ENCODE data around the gene PAPSS2.
"Not testable (repeated sequence)": the region's sequence is repeated elsewhere in the genome, so short reads cannot be mapped to it uniquely, and the experiment has no call there.

PAPSS2 gene

GRCh38 chr10:87659571-87660483, at the start of gene PAPSS2:
PAPSS2 (plus strand) TSS chr10:87659878; CDS start chr10:87659982, 104 bp downstream.
- DNase-seq: peak in 1 of 2 donors; percentile 35

- DNase-seq: not testable (repeated sequence)
Observed at GRCh38 chr10:87611341-87611740, 48.3 kb upstream of the PAPSS2 start.

- no peak for DNase-seq
Observed at GRCh38 chr10:87612115-87612514, 47.6 kb upstream of the PAPSS2 start.

- no peak for DNase-seq
Observed at GRCh38 chr10:87613751-87614150, 45.9 kb upstream of the PAPSS2 start.

DNA sequence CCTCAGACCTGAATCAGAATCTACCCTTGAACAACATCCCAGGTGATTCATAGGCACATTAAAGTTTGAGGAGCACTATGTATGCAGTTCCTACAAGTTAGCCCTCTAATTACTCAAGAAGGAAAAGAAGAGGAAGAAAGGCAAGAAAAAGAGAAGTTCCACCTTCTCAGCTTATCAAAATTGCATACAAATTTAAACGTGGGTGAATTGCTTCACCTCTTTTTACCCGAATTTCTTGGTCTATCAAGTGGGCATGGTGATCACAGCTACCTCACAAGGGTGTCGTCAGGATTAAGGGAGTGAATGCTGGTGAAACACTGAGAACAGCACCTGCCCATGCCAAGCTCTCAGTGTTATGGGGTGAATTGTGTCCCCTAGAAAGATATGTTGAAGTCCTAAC, 43.8 kb upstream of the PAPSS2 start:
- DNase-seq: no peak

DNA sequence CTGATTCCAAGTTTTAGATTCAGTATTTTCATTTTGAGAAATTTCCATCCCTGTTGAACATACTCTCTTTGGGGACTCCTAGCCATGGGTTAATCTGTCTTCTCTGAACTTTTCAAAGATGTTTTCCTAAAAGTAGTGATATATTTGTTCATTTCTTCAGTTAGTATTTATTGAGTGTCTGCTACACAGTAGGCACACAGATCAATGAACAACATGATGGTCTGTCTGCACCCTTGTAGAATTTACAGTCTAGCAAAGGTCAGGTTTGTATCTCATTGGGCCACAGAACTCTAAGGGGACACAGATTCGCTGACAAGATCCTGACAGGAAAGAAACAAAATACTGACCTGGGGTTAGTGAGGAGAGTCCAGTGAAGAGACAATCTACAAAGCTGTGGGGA, 42.2 kb upstream of the PAPSS2 start:
- DNase-seq: no peak

GRCh38 chr10:87618566-87619423, 40.9 kb upstream of the PAPSS2 start:
- DNase-seq: no peak

DNA sequence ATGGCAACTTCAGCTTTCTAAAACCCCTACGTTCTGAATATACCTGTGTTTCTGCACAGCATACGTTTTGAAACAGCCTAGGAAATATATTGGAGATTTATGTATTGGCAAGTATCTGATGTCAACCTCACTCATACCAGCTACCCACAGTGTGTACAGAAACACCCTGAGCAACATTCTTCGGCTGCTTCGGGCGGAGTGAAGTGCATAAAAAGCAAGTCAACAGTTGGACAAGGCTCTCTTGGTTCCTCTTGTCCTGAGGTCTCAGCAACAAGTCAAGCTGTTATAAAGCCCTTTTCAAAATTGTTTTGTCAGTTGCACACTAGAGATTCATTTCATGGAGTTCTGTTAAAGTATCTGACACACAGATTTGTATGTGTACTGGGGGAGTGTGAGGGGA, 40.0 kb upstream of the PAPSS2 start:
- DNase-seq: no peak

DNA sequence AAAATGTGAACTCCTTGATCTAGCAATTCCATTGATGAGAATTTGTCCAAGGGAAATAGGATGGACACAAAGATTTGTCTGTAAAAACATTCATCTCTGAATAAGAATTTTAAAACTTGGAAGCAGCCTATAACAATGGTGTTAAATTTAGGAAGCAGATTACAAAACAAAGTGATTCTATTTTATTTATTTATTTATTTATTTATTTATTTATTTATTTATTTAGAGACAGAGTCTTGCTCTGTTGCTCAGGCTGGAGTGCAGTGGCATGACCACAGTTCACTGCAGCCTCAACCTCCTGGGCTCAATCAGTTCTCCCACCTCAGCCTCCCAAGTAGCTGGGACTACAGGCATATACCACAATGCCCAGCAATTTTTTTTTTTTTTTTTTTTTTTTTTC, 38.2 kb upstream of the PAPSS2 start:
- not testable (repeated sequence) for DNase-seq

DNA sequence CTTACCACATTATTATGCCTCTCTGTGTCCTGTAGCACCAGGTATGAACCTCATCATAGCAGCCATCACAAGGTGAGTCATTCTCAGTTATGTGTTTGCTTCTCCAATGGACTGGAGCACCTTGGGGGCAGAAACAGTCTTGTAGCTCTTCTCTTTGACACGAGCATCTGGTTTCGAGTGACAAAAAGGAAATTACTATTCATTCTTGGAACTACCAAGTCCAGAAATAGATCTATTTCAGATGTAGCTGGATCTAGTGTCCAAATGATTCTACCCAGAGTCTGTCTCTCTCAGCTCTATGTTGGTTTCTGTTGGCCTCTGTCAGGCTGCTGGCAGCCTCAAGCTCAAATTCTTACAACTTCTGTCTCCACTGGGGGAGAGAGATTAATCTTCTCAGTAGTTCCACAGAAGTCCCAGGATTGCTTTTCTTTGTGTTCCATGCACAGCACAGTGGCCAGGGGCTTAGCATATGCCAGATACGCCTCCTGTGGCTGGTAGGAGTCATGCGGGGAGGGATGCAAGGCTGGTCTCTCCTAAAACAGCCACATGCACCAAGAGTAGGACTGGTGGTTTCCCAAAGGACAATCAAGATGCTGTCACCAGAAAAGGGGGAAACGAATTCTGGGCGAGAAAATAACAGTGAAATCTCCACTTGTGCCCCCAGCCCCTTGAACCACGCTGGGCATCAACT, 37.2 kb upstream of the PAPSS2 start:
- no peak for DNase-seq

DNA sequence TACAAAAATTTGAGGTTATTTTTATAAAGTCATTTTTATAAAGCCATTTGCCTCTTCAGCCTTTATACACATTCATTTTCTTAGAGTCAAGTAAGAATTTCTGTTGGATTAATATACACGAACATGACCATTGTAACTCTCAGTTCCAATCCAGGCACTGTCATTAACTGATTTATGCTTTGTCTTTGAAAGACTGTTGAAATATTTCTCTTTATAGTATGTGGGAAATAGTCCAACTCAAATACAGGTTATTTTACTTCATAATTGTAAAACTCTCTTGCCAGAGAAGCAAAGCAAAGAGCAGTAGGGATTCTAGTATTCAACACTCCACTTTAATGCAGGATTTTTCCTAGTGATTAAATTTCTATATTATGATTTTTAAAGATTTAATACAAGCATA, 36.5 kb upstream of the PAPSS2 start:
- DNase-seq: no peak

GRCh38 chr10:87625661-87626060, 34.0 kb upstream of the PAPSS2 start:
- no peak for DNase-seq

- DNase-seq: no peak
Observed at GRCh38 chr10:87626422-87626892, 33.2 kb upstream of the PAPSS2 start.

DNA sequence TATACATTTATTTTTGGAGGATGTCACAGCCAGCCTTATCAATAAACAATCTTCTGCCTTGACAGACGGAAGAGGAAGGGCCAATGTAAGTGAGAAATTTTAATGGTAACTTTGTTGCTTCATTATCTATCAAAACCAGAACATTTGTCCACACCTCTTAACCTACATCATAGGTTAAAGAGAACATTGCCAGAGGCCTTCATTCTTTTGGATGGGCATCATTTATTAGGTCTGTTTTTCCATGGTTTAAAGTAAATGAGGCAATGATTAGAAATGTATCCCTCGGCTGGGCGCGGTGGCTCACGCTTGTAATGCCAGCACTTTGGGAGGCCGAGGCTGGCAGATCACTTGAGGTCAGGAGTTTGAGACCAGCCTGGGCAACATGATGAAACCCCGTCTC, 29.5 kb upstream of the PAPSS2 start:
- no peak for DNase-seq

- DNase-seq: no peak
Observed at GRCh38 chr10:87632454-87632853, 27.2 kb upstream of the PAPSS2 start.

GRCh38 chr10:87634311-87634710, 25.4 kb upstream of the PAPSS2 start:
- DNase-seq: no peak

DNA sequence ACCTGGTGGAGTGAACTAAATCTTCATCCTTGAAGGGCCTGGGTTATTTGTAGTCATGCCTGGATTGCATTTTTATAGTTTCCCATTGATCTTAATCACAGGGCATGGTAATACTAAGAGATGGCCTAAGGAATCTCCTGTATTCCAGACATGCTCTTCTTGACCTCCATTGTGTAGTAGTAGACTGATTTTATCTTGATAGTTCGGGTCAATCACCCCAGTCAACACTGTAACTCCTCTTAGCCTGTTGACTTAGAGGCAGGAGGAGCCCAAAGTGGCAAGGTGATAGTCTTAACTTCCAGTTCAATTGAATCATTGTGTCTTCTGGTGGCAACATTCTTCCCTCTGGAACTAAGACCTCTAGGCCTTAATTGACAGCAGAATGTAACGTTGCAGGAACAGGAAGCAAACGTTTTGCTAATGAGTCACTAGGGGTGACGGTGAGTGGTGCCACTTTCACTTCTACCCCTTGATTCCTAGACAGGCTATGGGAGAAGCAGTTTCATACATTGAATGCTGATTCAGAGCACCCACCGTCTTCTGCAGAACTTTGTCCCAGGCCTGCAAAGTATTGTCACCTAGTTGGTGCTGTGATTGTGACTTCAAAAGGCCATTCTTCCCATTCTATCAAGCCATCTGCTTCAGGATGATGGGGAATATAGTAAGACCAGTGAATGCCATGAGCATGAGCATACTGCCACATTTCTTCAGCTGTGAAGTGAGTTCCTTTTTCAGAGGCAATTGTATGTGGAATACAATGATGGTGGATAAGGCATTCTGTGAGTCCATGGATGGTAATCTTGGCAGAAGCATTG, 24.0 kb upstream of the PAPSS2 start:
- peak in 1 of 2 donors; percentile 69 for DNase-seq

- no peak for DNase-seq
Observed at GRCh38 chr10:87636313-87636915, 23.3 kb upstream of the PAPSS2 start.

GRCh38 chr10:87639493-87639892, 20.2 kb upstream of the PAPSS2 start:
- no peak for DNase-seq

DNA sequence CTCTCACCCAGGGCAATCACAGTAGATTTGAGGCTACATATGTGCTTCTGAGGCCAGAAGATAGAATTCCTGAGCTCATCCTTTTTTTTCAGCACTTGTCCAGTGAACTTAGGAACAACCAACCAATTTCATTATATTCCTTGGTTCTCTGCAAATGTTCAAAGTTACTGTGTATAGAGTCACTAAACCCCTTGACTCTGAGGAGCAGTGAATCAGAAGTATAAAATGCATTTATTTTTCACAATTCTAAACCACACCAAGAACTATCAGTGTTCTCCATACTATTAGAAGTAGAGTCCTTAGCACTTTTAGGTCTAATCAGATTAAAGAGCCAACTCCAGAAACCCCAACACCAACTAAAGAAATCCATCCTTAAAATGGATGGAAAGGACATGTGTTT, 19.6 kb upstream of the PAPSS2 start:
- DNase-seq: no peak

GRCh38 chr10:87642486-87642885, 17.2 kb upstream of the PAPSS2 start:
- DNase-seq: no peak

DNA sequence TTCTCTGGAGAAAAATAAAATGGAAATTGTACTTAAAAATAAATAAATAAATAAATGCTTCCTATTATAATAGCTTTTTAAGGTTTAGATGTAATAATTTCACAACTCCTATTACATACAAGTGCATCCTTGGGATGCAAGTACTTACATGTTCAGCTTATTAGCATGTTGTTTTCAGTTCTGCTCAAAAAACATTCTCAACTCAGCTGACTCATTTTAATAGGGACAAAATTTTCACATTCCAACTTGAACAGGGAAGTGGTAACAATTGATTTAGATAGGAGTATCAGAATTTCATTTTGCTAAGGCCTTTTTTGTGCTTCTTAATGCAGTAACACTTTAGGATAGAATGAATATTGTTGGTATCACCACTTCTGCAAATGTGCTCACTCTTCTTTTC, 16.7 kb upstream of the PAPSS2 start:
- no peak for DNase-seq
